Kidney tubule cell (primary cell): ENCODE results near the gene YBEY.
"Not testable (repeated sequence)": the region's sequence is repeated elsewhere in the genome, so short reads cannot be mapped to it uniquely, and the experiment has no call there.

ENCODE experiments used
- DNase-seq: peaks from one replicate; pipeline ENCODE4 v3.0.0-alpha.2; 2018; ENCODE audit warnings: low spot score

The YBEY gene

GRCh38 chr21:46304955-46305354 is 18.8 kb downstream of the YBEY start:
- DNase-seq, result no peak

GRCh38 chr21:46307625-46308024 is 21.5 kb downstream of the YBEY start:
- peak; percentile 83 for DNase-seq

GRCh38 chr21:46308431-46308830 is 22.3 kb downstream of the YBEY start:
- no peak for DNase-seq

- not testable (repeated sequence) for DNase-seq
Observed at GRCh38 chr21:46310260-46310659, 24.1 kb downstream of the YBEY start.

- DNase-seq, result no peak
Observed at GRCh38 chr21:46311568-46311967, 25.4 kb downstream of the YBEY start.

- DNase-seq, result no peak
Observed at GRCh38 chr21:46312949-46313348, 26.8 kb downstream of the YBEY start.

- no peak for DNase-seq
Observed at GRCh38 chr21:46314441-46315020, 28.4 kb downstream of the YBEY start.

- no peak for DNase-seq
Observed at GRCh38 chr21:46316708-46317324, 30.7 kb downstream of the YBEY start.

- DNase-seq, result peak; percentile 18
Observed at GRCh38 chr21:46317710-46318463, 31.7 kb downstream of the YBEY start.

- no peak for DNase-seq
Observed at GRCh38 chr21:46318464-46318845, 32.3 kb downstream of the YBEY start.

- no peak for DNase-seq
Observed at GRCh38 chr21:46319186-46319585, 33.0 kb downstream of the YBEY start.

GRCh38 chr21:46320331-46320801 is 34.2 kb downstream of the YBEY start:
- no peak for DNase-seq

- peak; percentile 58 for DNase-seq
Observed at GRCh38 chr21:46322351-46323226, 36.4 kb downstream of the YBEY start.

GRCh38 chr21:46323227-46323709 is 37.1 kb downstream of the YBEY start:
- peak; percentile 12 for DNase-seq

GRCh38 chr21:46323710-46324389 is 37.7 kb downstream of the YBEY start, which contains the start of the genes C21orf58 and PCNT:
C21orf58 (minus strand) TSS chr21:46323870; CDS start chr21:46322738, 1,132 bp downstream.
PCNT (plus strand) TSS chr21:46324156; CDS start chr21:46324229, 73 bp downstream.
- DNase-seq, result peak; percentile 98

GRCh38 chr21:46324390-46325072 is 38.4 kb downstream of the YBEY start:
- peak; percentile 88 for DNase-seq

GRCh38 chr21:46325073-46325912 is 39.2 kb downstream of the YBEY start:
- peak; percentile 55 for DNase-seq

GRCh38 chr21:46326110-46326703 is 40.1 kb downstream of the YBEY start:
- DNase-seq, result no peak

- DNase-seq, result no peak
Observed at GRCh38 chr21:46327711-46328110, 41.6 kb downstream of the YBEY start.
